CD4-positive, alpha-beta T cell treated with Interleukin-21 for 1 hour (primary cell): ENCODE measurements around the gene NSUN4.
A peak's percentile ranks its signal among the peaks of the same experiment; 100 is the strongest.

Experiments
- DNase-seq: peaks from one replicate; pipeline ENCODE4 v3.0.0-alpha.2; 2020

The NSUN4 gene

GRCh38 chr1:46368791-46369190 lies 28.2 kb downstream of the NSUN4 start:
- DNase-seq, result no peak

- DNase-seq, result no peak
These were observed 29.1 kb downstream of the NSUN4 start for GRCh38 chr1:46369542-46370213.

GRCh38 chr1:46370214-46370633 lies 29.6 kb downstream of the NSUN4 start:
- no peak for DNase-seq

- no peak for DNase-seq
These were observed 31.8 kb downstream of the NSUN4 start for GRCh38 chr1:46372431-46372830.

- no peak for DNase-seq
These were observed 39.4 kb downstream of the NSUN4 start for GRCh38 chr1:46379996-46380395.

GRCh38 chr1:46380508-46380907 lies 39.9 kb downstream of the NSUN4 start:
- DNase-seq, result no peak

- DNase-seq, result no peak
These were observed 52.9 kb downstream of the NSUN4 start for GRCh38 chr1:46393510-46393909.

- peak; percentile 55 for DNase-seq
These were observed 53.7 kb downstream of the NSUN4 start, which contains the start of gene FAAH for GRCh38 chr1:46394108-46394871. FAAH (plus strand) TSS chr1:46394317; CDS start chr1:46394349, 32 bp downstream.

- DNase-seq, result no peak
These were observed 54.4 kb downstream of the NSUN4 start for GRCh38 chr1:46394872-46395465.

- DNase-seq, result no peak
These were observed 56.1 kb downstream of the NSUN4 start for GRCh38 chr1:46396441-46397398.

- no peak for DNase-seq
These were observed 58.7 kb downstream of the NSUN4 start for GRCh38 chr1:46399307-46399706.

- no peak for DNase-seq
These were observed 59.8 kb downstream of the NSUN4 start for GRCh38 chr1:46400421-46400820.

GRCh38 chr1:46401154-46401913 lies 60.7 kb downstream of the NSUN4 start:
- no peak for DNase-seq

GRCh38 chr1:46401964-46402626 lies 61.5 kb downstream of the NSUN4 start:
- no peak for DNase-seq

- no peak for DNase-seq
These were observed 63.3 kb downstream of the NSUN4 start for GRCh38 chr1:46403916-46404315.

- no peak for DNase-seq
These were observed 64.0 kb downstream of the NSUN4 start for GRCh38 chr1:46404482-46405196.

- DNase-seq, result no peak
These were observed 64.6 kb downstream of the NSUN4 start for GRCh38 chr1:46405197-46405555.

- no peak for DNase-seq
These were observed 65.1 kb downstream of the NSUN4 start for GRCh38 chr1:46405724-46406123.

- no peak for DNase-seq
These were observed 66.4 kb downstream of the NSUN4 start for GRCh38 chr1:46406881-46407608.

GRCh38 chr1:46407636-46408035 lies 67.0 kb downstream of the NSUN4 start:
- no peak for DNase-seq
